GM12874 (cell line): ENCODE results near the gene ARF3.

Source experiments
- TF ChIP-seq, protein P1 (sequence below): IDR thresholded peaks from 2 replicates; pipeline ENCODE4 v1.5.1; 2011; ENCODE audit warnings: low read depth, mild to moderate bottlenecking, control low read depth, low read length, moderate library complexity; ENCODE audit not compliant: insufficient read depth

ARF3 gene

DNA sequence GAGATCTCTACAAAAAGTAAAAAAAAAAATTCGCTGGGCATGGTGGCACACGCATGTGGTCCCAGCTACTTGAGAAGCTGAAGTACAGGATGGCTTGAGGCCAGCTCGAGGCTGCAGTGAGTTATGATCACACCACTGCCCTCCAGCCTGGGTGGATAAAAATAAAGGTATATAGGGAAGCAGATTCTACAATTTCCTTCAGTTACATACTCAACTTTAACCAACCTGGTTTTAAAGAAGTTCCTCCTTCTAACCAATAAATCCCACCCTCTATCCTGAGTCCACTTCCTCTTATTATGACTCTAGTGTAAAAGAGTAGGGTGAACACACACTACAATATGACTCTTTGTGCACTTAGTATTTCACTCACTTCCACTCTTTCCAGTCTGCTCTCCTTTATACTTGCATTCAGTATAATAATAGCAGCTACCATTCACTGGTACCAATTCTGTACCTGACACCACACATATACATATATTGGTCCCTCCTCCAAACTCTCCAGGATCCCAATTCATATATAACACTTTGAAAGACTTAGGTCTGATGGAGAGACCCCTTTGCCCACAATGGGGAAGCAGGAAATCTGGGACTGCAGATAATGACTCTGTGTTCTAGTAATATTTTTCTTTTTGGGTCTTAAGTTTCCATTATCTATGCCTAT is 2.3 kb downstream of the ARF3 start:
- TF ChIP-seq, protein P1, sequence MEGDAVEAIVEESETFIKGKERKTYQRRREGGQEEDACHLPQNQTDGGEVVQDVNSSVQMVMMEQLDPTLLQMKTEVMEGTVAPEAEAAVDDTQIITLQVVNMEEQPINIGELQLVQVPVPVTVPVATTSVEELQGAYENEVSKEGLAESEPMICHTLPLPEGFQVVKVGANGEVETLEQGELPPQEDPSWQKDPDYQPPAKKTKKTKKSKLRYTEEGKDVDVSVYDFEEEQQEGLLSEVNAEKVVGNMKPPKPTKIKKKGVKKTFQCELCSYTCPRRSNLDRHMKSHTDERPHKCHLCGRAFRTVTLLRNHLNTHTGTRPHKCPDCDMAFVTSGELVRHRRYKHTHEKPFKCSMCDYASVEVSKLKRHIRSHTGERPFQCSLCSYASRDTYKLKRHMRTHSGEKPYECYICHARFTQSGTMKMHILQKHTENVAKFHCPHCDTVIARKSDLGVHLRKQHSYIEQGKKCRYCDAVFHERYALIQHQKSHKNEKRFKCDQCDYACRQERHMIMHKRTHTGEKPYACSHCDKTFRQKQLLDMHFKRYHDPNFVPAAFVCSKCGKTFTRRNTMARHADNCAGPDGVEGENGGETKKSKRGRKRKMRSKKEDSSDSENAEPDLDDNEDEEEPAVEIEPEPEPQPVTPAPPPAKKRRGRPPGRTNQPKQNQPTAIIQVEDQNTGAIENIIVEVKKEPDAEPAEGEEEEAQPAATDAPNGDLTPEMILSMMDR: no peak

DNA sequence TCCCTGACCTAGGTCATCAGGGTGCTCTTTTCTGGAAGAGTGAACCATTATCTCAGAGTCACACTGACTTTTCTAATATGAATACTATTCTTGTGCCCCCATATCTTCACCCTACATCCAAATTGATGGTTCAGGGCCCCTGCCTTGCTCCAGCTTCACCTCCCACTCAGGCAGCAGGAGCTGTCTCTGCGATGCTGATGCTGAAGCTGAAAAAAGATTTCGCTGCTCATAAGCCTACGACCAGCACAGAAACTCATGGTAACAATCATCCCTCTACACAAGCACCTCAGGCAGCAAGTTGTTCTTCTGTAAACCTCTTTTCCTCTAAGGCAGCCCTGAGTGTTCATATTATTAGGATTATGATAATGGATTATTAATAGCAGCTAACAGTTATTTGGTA is 3.2 kb downstream of the ARF3 start:
- TF ChIP-seq, protein P1: no peak

DNA sequence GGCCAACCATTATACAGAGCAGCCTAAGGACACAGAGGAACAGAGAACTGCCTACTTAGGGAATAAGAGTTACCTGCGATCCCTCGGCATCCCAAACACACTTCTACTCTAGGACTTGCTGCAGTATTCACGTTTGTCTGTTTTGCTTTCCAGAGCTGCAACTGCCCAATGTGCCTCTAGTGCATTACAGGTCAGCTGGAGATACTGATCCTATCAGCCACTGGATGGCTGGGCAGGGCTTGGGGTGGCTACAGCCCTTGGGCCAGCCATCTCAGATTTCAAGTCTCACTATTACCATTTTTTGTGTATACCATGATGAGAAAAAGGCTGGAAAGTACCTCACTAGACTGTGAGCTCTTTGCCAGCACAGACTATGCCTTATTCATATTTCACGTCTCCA is 4.6 kb downstream of the ARF3 start:
- TF ChIP-seq, protein P1: no peak

DNA sequence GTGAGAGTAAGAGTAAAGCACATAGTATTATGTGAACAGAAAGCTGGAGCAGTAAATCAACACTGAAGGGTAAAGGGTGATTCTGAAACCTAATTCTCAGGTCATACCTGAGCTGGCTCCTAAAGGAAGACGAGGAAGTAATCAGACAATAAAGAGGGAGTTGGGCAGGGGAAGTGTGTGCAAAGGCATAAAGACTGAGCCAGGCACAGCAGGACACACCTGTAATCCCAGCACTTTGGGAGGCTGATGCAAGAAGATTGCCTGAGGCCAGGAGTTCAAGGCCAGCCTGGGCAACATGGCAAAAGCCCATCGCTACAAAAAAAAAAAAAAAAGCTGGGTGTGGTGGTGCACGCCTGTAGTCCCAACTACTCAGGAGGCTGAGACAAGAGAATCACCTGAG is 9.6 kb downstream of the ARF3 start:
- TF ChIP-seq, protein P1: no peak

DNA sequence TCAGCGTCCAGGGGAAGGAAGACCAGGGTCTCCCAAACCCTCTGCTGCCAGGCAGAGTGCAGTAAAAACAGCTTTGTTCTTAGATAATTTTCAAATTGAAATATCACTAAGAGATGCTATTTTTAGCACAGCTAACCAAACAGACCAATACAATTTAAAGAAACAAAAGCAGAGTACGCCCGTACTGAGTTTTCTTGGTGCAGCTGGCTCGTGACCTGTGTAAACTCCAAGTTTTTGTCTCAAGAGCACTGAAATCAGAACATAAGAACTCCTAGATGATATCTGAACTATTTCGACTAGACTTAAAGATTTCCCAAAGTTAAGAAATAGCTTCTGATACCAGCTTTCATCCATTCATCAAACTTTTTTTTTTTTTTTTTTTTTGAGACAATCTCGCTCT is 10.3 kb downstream of the ARF3 start:
- TF ChIP-seq, protein P1: no peak

DNA sequence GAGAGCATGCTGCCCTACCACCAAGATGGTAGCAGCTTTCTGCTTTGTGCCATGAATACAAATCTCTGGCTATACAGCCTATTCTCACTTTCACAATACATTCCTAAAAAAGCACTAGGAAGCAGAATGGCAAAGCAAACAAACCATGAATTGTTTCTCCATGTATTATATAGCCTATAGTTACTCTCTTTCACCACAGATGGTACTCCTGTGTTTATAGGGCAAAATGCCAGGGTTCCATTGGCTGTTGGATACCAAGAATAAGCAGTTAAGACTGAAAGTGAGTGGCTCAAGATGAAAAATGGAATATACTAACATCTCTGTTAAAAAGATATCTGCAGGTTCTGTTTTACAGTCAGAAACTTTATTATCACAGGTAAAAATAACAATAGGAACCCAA is 11.1 kb downstream of the ARF3 start:
- TF ChIP-seq, protein P1: no peak

DNA sequence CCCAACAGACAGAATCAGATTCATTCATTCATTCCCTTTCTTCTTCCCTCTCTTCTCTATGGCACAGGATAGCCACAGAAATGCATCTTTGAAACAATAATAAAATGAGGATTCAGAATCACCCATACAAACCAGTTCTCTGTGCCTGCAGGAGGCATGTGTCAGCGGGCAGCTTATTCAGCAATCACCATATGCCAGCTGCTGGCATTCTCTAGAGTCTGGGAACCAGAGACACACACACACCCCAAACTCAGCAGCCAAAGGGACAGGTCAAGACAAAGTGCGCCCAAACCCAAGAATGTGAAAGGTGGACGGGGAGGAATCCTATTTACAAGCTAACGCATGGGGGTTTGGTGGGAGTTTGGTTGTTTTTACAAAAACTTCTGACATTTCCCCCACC is 14.1 kb downstream of the ARF3 start:
- TF ChIP-seq, protein P1: no peak
